HEK293 (cell line): ENCODE results near the gene ABLIM2.

Source experiments
- CTCF ChIP-seq: fragments of 450-650 bp; formaldehyde crosslinking; IDR thresholded peaks from 2 replicates; pipeline ENCODE4 v1.5.1; 2016; ENCODE audit warnings: missing biosample characterization, missing genetic modification characterization
- YY1 ChIP-seq: fragments of 450-650 bp; formaldehyde crosslinking; IDR thresholded peaks from 2 replicates; pipeline ENCODE4 v1.5.1; 2018; ENCODE audit warnings: missing biosample characterization, missing genetic modification characterization
- ZNF157 ChIP-seq: fragments of 450-650 bp; formaldehyde crosslinking; IDR thresholded peaks from 2 replicates; pipeline ENCODE4 v1.5.1; 2016; ENCODE audit warnings: missing biosample characterization, missing genetic modification characterization
- ZNF768 ChIP-seq: fragments of 450-650 bp; formaldehyde crosslinking; IDR thresholded peaks from 2 replicates; pipeline ENCODE4 v1.5.1; 2018; ENCODE audit warnings: missing biosample characterization, mild to moderate bottlenecking, missing genetic modification characterization

DNA sequence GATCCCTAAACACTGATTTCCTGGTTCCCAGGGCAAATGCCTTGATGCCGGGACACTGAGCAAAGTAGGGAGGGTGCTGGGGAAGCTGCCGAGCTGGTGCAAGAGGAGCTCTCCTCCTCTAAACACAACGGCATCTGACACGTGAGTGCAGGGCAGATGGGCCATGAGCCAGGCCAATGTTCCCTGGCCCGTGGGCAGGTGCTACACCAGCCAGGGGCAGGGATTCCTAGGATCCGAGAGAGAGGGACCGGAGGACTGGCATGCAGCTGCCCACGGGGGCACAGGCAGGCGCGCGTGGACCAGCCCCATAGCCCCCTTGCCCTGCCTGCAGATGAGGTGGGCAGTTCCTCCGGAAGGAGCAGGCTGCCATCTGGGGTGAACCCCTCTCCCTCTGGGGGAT is 152.1 kb downstream of the ABLIM2 start:
- TF ChIP-seq YY1 (tag by site-specific recombination) (no peak), ZNF157 (tag by site-specific recombination) (no peak), CTCF (tag by site-specific recombination) (no peak), ZNF768 (tag by site-specific recombination) (no peak)
